Measurements from ENCODE around the gene CIAO3.
"Not testable (repeated sequence)": the region's sequence is repeated elsewhere in the genome, so short reads cannot be mapped to it uniquely, and the experiment has no call there.

Gene CIAO3

GRCh38 chr16:776298-776697, 35.5 kb upstream of the CIAO3 start:
- DNase-seq (ENCODE audit: low read depth in 2 of 3, low spot score in 2 of 3) = not testable (repeated sequence)

GRCh38 chr16:775236-775796, 34.5 kb upstream of the CIAO3 start:
- no peak for DNase-seq (ENCODE audit: low read depth in 2 of 3, low spot score in 2 of 3)

- DNase-seq (ENCODE audit: low read depth in 2 of 3, low spot score in 2 of 3) = no peak
Observed at GRCh38 chr16:774086-775001, 33.5 kb upstream of the CIAO3 start.

- no peak for DNase-seq (ENCODE audit: low read depth in 2 of 3, low spot score in 2 of 3)
Observed at GRCh38 chr16:772959-773358, 32.2 kb upstream of the CIAO3 start.

GRCh38 chr16:770411-770810, 29.6 kb upstream of the CIAO3 start:
- DNase-seq (ENCODE audit: low read depth in 2 of 3, low spot score in 2 of 3) = no peak

- no peak for DNase-seq (ENCODE audit: low read depth in 2 of 3, low spot score in 2 of 3)
Observed at GRCh38 chr16:769934-770333, 29.1 kb upstream of the CIAO3 start.

GRCh38 chr16:769184-769784, 28.5 kb upstream of the CIAO3 start:
- no peak for DNase-seq (ENCODE audit: low read depth in 2 of 3, low spot score in 2 of 3)

GRCh38 chr16:768428-768827, 27.6 kb upstream of the CIAO3 start:
- no peak for DNase-seq (ENCODE audit: low read depth in 2 of 3, low spot score in 2 of 3)

GRCh38 chr16:767743-768235, 27.0 kb upstream of the CIAO3 start:
- DNase-seq (ENCODE audit: low read depth in 2 of 3, low spot score in 2 of 3) = no peak

- DNase-seq (ENCODE audit: low read depth in 2 of 3, low spot score in 2 of 3) = no peak
Observed at GRCh38 chr16:766820-767640, 26.2 kb upstream of the CIAO3 start.

GRCh38 chr16:766008-766819, 25.4 kb upstream of the CIAO3 start:
- DNase-seq (ENCODE audit: low read depth in 2 of 3, low spot score in 2 of 3) = no peak

- DNase-seq (ENCODE audit: low read depth in 2 of 3, low spot score in 2 of 3) = no peak
Observed at GRCh38 chr16:765488-765865, 24.7 kb upstream of the CIAO3 start.

GRCh38 chr16:764848-765487, 24.2 kb upstream of the CIAO3 start:
- no peak for DNase-seq (ENCODE audit: low read depth in 2 of 3, low spot score in 2 of 3)

- no peak for DNase-seq (ENCODE audit: low read depth in 2 of 3, low spot score in 2 of 3)
Observed at GRCh38 chr16:764184-764750, 23.5 kb upstream of the CIAO3 start.

GRCh38 chr16:763369-764183, 22.8 kb upstream of the CIAO3 start:
- no peak for DNase-seq (ENCODE audit: low read depth in 2 of 3, low spot score in 2 of 3)

- DNase-seq (ENCODE audit: low read depth in 2 of 3, low spot score in 2 of 3) = no peak
Observed at GRCh38 chr16:762595-763268, 21.9 kb upstream of the CIAO3 start.

- DNase-seq (ENCODE audit: low read depth in 2 of 3, low spot score in 2 of 3) = no peak
Observed at GRCh38 chr16:761625-762513, 21.1 kb upstream of the CIAO3 start.

Data from activated CD8-positive, alpha-beta memory T cell treated with anti-CD3 and anti-CD28 coated beads for 48 hours (primary cell).